PC-9 (cell line): ENCODE data around the gene CNTF.

ENCODE experiments used
- EZH2 ChIP-seq: fragments of 200-600 bp; sonication (generic); IDR thresholded peaks from 2 replicates; pipeline ENCODE4 v1.8.0; 2017; ENCODE audit warnings: antibody characterized with exemption, low read depth
- TF ChIP-seq, protein P1 (sequence below): fragments of 200-600 bp; sonication (generic); conservative IDR thresholded peaks from 2 replicates; pipeline ENCODE4 v1.6.1; 2017; ENCODE audit warnings: mixed run types, antibody characterized with exemption, mild to moderate bottlenecking, moderate library complexity

DNA sequence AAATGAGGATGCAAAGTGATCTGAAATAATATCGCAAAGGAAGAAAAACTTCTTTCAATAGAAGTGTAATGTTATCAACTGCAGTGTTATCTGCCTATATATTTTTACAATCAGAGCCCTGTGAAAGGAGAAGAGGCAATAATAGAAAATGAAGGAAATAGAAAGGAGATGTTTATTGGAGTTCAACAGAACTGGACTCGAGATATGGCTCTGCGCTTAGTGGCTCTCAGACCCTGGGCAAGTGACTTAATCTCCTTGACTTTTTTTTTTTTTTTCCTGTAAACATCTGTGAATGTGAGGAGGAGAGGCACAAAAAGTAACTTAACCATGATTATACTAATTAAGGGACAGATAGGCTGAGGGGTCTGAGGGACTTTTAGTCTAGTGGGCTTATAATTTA, 18.9 kb downstream of the CNTF start:
- TF ChIP-seq EZH2: no peak
- TF ChIP-seq, protein P1, sequence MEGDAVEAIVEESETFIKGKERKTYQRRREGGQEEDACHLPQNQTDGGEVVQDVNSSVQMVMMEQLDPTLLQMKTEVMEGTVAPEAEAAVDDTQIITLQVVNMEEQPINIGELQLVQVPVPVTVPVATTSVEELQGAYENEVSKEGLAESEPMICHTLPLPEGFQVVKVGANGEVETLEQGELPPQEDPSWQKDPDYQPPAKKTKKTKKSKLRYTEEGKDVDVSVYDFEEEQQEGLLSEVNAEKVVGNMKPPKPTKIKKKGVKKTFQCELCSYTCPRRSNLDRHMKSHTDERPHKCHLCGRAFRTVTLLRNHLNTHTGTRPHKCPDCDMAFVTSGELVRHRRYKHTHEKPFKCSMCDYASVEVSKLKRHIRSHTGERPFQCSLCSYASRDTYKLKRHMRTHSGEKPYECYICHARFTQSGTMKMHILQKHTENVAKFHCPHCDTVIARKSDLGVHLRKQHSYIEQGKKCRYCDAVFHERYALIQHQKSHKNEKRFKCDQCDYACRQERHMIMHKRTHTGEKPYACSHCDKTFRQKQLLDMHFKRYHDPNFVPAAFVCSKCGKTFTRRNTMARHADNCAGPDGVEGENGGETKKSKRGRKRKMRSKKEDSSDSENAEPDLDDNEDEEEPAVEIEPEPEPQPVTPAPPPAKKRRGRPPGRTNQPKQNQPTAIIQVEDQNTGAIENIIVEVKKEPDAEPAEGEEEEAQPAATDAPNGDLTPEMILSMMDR: no peak
